ENCODE measurements around the gene JAZF1.

DNA sequence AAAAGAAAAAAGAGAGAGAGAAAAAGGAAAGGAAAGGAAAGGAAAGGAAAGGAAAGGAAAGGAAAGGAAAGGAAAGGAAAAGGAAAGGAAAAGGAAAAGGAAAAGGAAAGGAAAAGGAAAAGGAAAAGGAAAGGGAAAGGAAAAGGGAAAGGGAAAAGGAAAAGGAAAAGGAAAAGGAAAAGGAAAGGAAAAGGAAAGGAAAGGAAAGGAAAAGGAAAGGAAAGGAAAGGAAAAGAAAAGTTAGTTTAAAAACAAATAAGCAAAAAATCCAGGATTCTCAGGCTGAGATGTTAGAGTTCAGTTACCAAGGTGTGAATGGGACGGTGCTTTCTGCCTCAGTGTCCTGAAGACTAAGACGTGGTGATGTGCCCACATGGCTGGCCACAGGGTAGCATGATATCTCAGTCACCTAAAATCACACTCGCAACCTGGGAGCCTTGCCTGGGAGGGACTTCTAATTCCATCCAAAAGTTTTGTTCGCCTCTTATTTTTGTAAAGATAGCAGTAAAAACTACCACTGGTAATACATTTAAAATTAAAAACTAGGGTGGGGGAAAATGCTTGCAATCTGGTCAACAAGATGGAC, 70.1 kb downstream of the JAZF1 start:
- TF ChIP-seq, protein P1, sequence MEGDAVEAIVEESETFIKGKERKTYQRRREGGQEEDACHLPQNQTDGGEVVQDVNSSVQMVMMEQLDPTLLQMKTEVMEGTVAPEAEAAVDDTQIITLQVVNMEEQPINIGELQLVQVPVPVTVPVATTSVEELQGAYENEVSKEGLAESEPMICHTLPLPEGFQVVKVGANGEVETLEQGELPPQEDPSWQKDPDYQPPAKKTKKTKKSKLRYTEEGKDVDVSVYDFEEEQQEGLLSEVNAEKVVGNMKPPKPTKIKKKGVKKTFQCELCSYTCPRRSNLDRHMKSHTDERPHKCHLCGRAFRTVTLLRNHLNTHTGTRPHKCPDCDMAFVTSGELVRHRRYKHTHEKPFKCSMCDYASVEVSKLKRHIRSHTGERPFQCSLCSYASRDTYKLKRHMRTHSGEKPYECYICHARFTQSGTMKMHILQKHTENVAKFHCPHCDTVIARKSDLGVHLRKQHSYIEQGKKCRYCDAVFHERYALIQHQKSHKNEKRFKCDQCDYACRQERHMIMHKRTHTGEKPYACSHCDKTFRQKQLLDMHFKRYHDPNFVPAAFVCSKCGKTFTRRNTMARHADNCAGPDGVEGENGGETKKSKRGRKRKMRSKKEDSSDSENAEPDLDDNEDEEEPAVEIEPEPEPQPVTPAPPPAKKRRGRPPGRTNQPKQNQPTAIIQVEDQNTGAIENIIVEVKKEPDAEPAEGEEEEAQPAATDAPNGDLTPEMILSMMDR (IDR thresholded peaks at IDR 0.05) = no peak
- TF ChIP-seq POLR2A (IDR thresholded peaks at IDR 0.05) = no peak
